ENCODE measurements around the gene TMEM40.

GRCh38 chr3:12777171-12777570 is 18.1 kb upstream of the TMEM40 start:
- TF ChIP-seq CTCF (IDR thresholded peaks at IDR 0.05), result no peak
- no peak for TF ChIP-seq POLR2A (IDR thresholded peaks at IDR 0.05)
- TF ChIP-seq POLR2AphosphoS5 (IDR thresholded peaks at IDR 0.05), result no peak
